Measurements from ENCODE around the gene INSIG1. TPM values are rescaled to one million over a fixed set of nuclear protein-coding genes. Genes with fewer than 3 reads are reported as not detected.

INSIG1 gene
- total RNA-seq: 256 TPM

- DNase-seq (ENCODE audit: low spot score): peak; percentile 94
Observed at GRCh38 chr7:155297517-155298287, at the start of gene INSIG1. Gene INSIG1, plus strand, starts transcription at chr7:155297878. Its CDS starts 408 bp downstream, at chr7:155298286.

GRCh38 chr7:155248366-155248756 lies 49.3 kb upstream of the INSIG1 start:
- no peak for DNase-seq (ENCODE audit: low spot score)

- no peak for DNase-seq (ENCODE audit: low spot score)
Observed at GRCh38 chr7:155251831-155252230, 45.8 kb upstream of the INSIG1 start.

GRCh38 chr7:155252444-155252887 lies 45.2 kb upstream of the INSIG1 start:
- DNase-seq (ENCODE audit: low spot score): no peak

GRCh38 chr7:155252892-155253501 lies 44.7 kb upstream of the INSIG1 start:
- no peak for DNase-seq (ENCODE audit: low spot score)

- no peak for DNase-seq (ENCODE audit: low spot score)
Observed at GRCh38 chr7:155254018-155254417, 43.7 kb upstream of the INSIG1 start.

- no peak for DNase-seq (ENCODE audit: low spot score)
Observed at GRCh38 chr7:155255071-155255470, 42.6 kb upstream of the INSIG1 start.

- DNase-seq (ENCODE audit: low spot score): no peak
Observed at GRCh38 chr7:155255621-155256020, 42.1 kb upstream of the INSIG1 start.

- no peak for DNase-seq (ENCODE audit: low spot score)
Observed at GRCh38 chr7:155256081-155256760, 41.5 kb upstream of the INSIG1 start.

GRCh38 chr7:155256761-155257481 lies 40.8 kb upstream of the INSIG1 start:
- no peak for DNase-seq (ENCODE audit: low spot score)

- DNase-seq (ENCODE audit: low spot score): peak; percentile 33
Observed at GRCh38 chr7:155257482-155258225, 40.0 kb upstream of the INSIG1 start.

GRCh38 chr7:155258226-155258560 lies 39.5 kb upstream of the INSIG1 start:
- no peak for DNase-seq (ENCODE audit: low spot score)

- no peak for DNase-seq (ENCODE audit: low spot score)
Observed at GRCh38 chr7:155259866-155260497, 37.7 kb upstream of the INSIG1 start.

GRCh38 chr7:155260498-155260872 lies 37.2 kb upstream of the INSIG1 start:
- no peak for DNase-seq (ENCODE audit: low spot score)

- DNase-seq (ENCODE audit: low spot score): no peak
Observed at GRCh38 chr7:155261031-155261985, 36.4 kb upstream of the INSIG1 start.

- DNase-seq (ENCODE audit: low spot score): no peak
Observed at GRCh38 chr7:155262031-155262430, 35.6 kb upstream of the INSIG1 start.

- DNase-seq (ENCODE audit: low spot score): no peak
Observed at GRCh38 chr7:155263051-155263450, 34.6 kb upstream of the INSIG1 start.

- DNase-seq (ENCODE audit: low spot score): no peak
Observed at GRCh38 chr7:155263581-155264143, 34.0 kb upstream of the INSIG1 start.

GRCh38 chr7:155265144-155265543 lies 32.5 kb upstream of the INSIG1 start:
- DNase-seq (ENCODE audit: low spot score): no peak

GRCh38 chr7:155265961-155266360 lies 31.7 kb upstream of the INSIG1 start:
- no peak for DNase-seq (ENCODE audit: low spot score)

Measured in mucosa of gallbladder (tissue), 1 donor.